B cell (primary cell): ENCODE data around the gene DENND2C. TPM values are rescaled to one million over a fixed set of nuclear protein-coding genes. Genes with fewer than 3 reads are reported as not detected.

Source experiments
- ATAC-seq: fragments of 200-7000 bp; cut with Tn5 transposase; one replicate; pipeline ENCODE4 v1.10.0; 2021; ENCODE audit warnings: low read depth, mild to moderate bottlenecking, moderate number of reproducible peaks, moderate library complexity
- CTCF ChIA-PET: fragments of 350-600 bp; sonication (Branson Sonifier 250); formaldehyde crosslinking; loops from one replicate; lab custom pipeline; 2021; ENCODE audit warnings: antibody characterized with exemption, inconsistent platforms; lab: Charles Lee
- POLR2A ChIA-PET: fragments of 350-600 bp; sonication (Branson Sonifier 250); formaldehyde crosslinking; loops from one replicate; lab custom pipeline; 2021; ENCODE audit warnings: antibody characterized with exemption; lab: Charles Lee
- DNase-seq: peaks from one replicate; pipeline ENCODE4 v3.0.0; 2013
- H2AFZ ChIP-seq: 2 replicates; pipeline ENCODE4 v1.6.1; 2012; ENCODE audit warnings: mild to moderate bottlenecking, low read depth, low read length; ENCODE audit not compliant: insufficient read depth, poor library complexity, severe bottlenecking
- H3K27ac ChIP-seq, 2 donors: 1 replicate in 1 of 2; 2 replicates in 1 of 2; pipeline ENCODE4 v1.5.1; 2012 to 2013; ENCODE audit warnings: low read length in 2 of 2, mild to moderate bottlenecking in 2 of 2, moderate library complexity in 1 of 2
- H3K27me3 ChIP-seq, 4 experiments: fragments of 200-600 bp in 1 of 4; sonication (generic) in 1 of 4; replicated peaks in 1 of 4; 1 replicate in 2 of 4; 2 replicates in 2 of 4; pipeline versions ENCODE4 v1.6.1 to v1.7.0; 2013 to 2016; ENCODE audit warnings: low read length in 3 of 4, mild to moderate bottlenecking in 2 of 4, mixed read lengths in 1 of 4, moderate library complexity in 1 of 4; ENCODE audit not compliant: insufficient read depth in 4 of 4, control insufficient read depth in 3 of 4; ENCODE audit errors: control extremely low read depth in 1 of 4
- H3K36me3 ChIP-seq, 2 experiments: replicated peaks in 1 of 2; 1 replicate in 1 of 2; 2 replicates in 1 of 2; pipeline versions ENCODE4 v1.6.1 to v1.7.1; 2013; ENCODE audit warnings: low read length in 1 of 2; ENCODE audit not compliant: insufficient read depth in 2 of 2, control insufficient read depth in 1 of 2; ENCODE audit errors: control extremely low read depth in 1 of 2, extremely low read depth in 1 of 2
- H3K4me1 ChIP-seq, 2 donors: fragments of 200-600 bp in 1 of 2; sonication (generic) in 1 of 2; 1 replicate in 1 of 2; 2 replicates in 1 of 2; pipeline versions ENCODE4 v1.5.1 to v1.6.1; 2013 to 2017; ENCODE audit warnings: low read length in 2 of 2; ENCODE audit not compliant: control insufficient read depth in 2 of 2, insufficient read depth in 2 of 2
- H3K4me2 ChIP-seq: replicated peaks from 2 replicates; pipeline ENCODE3; 2012; ENCODE audit warnings: mild to moderate bottlenecking, low read depth, low read length; ENCODE audit not compliant: poor library complexity, severe bottlenecking
- H3K4me3 ChIP-seq, 5 experiments: fragments of 200-600 bp in 1 of 5; sonication (generic) in 1 of 5; 1 replicate in 3 of 5; 2 replicates in 2 of 5; pipeline versions ENCODE4 v1.5.1 to v1.7.0; 2011 to 2016; ENCODE audit warnings: low read length in 4 of 5, mild to moderate bottlenecking in 4 of 5, low read depth in 2 of 5, control low read depth in 1 of 5, moderate library complexity in 1 of 5; ENCODE audit not compliant: insufficient read depth in 1 of 5; ENCODE audit errors: control extremely low read depth in 1 of 5, extremely low read depth in 1 of 5
- H3K79me2 ChIP-seq: fragments of 200-600 bp; sonication (generic); one replicate; pipeline ENCODE4 v1.6.0; 2016; ENCODE audit warnings: low read length; ENCODE audit not compliant: control insufficient read depth, insufficient read depth
- H3K9ac ChIP-seq: fragments of 200-600 bp; sonication (generic); 2 replicates; pipeline ENCODE4 v1.6.1; 2017; ENCODE audit warnings: mild to moderate bottlenecking, low read length, moderate library complexity
- H3K9me3 ChIP-seq, 3 donors: one replicate each; pipeline versions ENCODE4 v1.6.1 to v1.7.1; 2013; ENCODE audit warnings: low read length in 2 of 3; ENCODE audit not compliant: control insufficient read depth in 2 of 3, insufficient read depth in 1 of 3; ENCODE audit errors: control extremely low read depth in 1 of 3
- H4K20me1 ChIP-seq: 2 replicates; pipeline ENCODE4 v1.6.0; 2012; ENCODE audit warnings: mild to moderate bottlenecking, low read length; ENCODE audit not compliant: insufficient read depth, control insufficient read depth, poor library complexity, severe bottlenecking
- H3K27ac Mint-ChIP-seq: one replicate; pipeline ENCODE4 v1.8.0; 2021; ENCODE audit warnings: mixed read lengths
- H3K27me3 Mint-ChIP-seq: one replicate; pipeline ENCODE4 v1.8.0; 2021; ENCODE audit warnings: mixed read lengths
- H3K4me1 Mint-ChIP-seq: one replicate; pipeline ENCODE4 v1.8.0; 2021; ENCODE audit warnings: mixed read lengths
- H3K4me3 Mint-ChIP-seq: one replicate; pipeline ENCODE4 v1.8.0; 2021; ENCODE audit warnings: mixed read lengths
- H3K9me3 Mint-ChIP-seq: one replicate; pipeline ENCODE4 v1.8.0; 2022; ENCODE audit warnings: mixed read lengths; ENCODE audit not compliant: insufficient read depth
- CTCF ChIP-seq: fragments of 200-600 bp; IDR thresholded peaks from one replicate; pipeline ENCODE4 v1.8.0; 2022; ENCODE audit warnings: antibody characterized with exemption, mild to moderate bottlenecking
- EZH2 ChIP-seq: IDR thresholded peaks from 2 replicates; pipeline ENCODE4 v1.6.1; 2012; ENCODE audit warnings: borderline replicate concordance, low read depth, mild to moderate bottlenecking, moderate library complexity, low read length; ENCODE audit not compliant: insufficient read depth, poor library complexity, severe bottlenecking
- WGBS: methylation state at CpG from one replicate; pipeline ENCODE4 v1.1.5; 2013; ENCODE audit warnings: missing lambda C conversion rate; ENCODE audit not compliant: insufficient coverage; 5-methylcytosine and 5-hydroxymethylcytosine counted together
- intact Hi-C: fragments of 100-400 bp; cut with micrococcal nuclease; formaldehyde crosslinking; loops from one replicate; pipeline ENCODE4 v1.10.0; 2022
- polyA plus RNA-seq: library from polyadenylated mRNA; depleted of rRNA; stranded (reverse); fragments of >200 nt; gene quantifications from 2 replicates; pipeline ENCODE4 v1.2.3, GENCODE V29; 2012
- total RNA-seq, 2 donors: library from RNA; stranded (reverse); fragments of 120-200 nt in 1 of 2; gene quantifications; 1 replicate in 1 of 2; 2 replicates in 1 of 2; pipeline versions ENCODE4 v1.2.3 to v1.2.4, GENCODE V29; 2013 to 2022

The DENND2C gene
- total and polyA plus RNA-seq, 2 donors (not counting 1 experiment from before 2014, with no cell fraction given): 0.18 to 0.76 TPM

GRCh38 chr1:114545315-114545714 lies 124.5 kb downstream of the DENND2C start:
- TF ChIP-seq CTCF: no peak
- no peak for TF ChIP-seq EZH2
- intact Hi-C loops: no loop called here
- Histone ChIP-seq H3K79me2 (no peaks in the 10 kb centered on the region), H3K27ac (no peak overlapping the region), H3K4me1 (no peaks in the 10 kb centered on the region), H3K9me3 (no peaks in the 10 kb centered on the region), H3K4me3 (no peak overlapping the region), H4K20me1 (no peaks in the 10 kb centered on the region), H3K9ac (no peak overlapping the region), H2AFZ (no peak overlapping the region), H3K36me3 (no peaks in the 10 kb centered on the region), H3K4me2 (no peak overlapping the region), H3K27me3 (no peaks in the 10 kb centered on the region)
- WGBS: no CpG with 5 or more reads among the region's 1 CpG
- ChIA-PET POLR2A (no interaction called here), CTCF (no interaction called here)
- H3K4me3 Mint-ChIP-seq: no peak overlapping the region
- H3K9me3 Mint-ChIP-seq: no peaks in the 10 kb centered on the region
- ATAC-seq: no peak
- no peak for DNase-seq
- H3K27me3 Mint-ChIP-seq: peaks cover 2% of the 10 kb centered on the region
- H3K4me1 Mint-ChIP-seq: no peaks in the 10 kb centered on the region
- H3K27ac Mint-ChIP-seq: no peak overlapping the region

GRCh38 chr1:114540821-114541220 lies 129.0 kb downstream of the DENND2C start:
- Histone ChIP-seq H3K9me3 (no peaks in the 10 kb centered on the region), H3K4me2 (no peak overlapping the region), H2AFZ (no peak overlapping the region), H3K79me2 (no peaks in the 10 kb centered on the region), H3K9ac (no peak overlapping the region), H3K27ac (no peak overlapping the region), H3K4me3 (no peak overlapping the region), H3K27me3 (peaks cover 0 to 3% (median 0%) of the 10 kb centered on the region in 4 experiments), H3K4me1 (no peaks in the 10 kb centered on the region), H4K20me1 (no peaks in the 10 kb centered on the region), H3K36me3 (no peaks in the 10 kb centered on the region)
- ATAC-seq (no peak), DNase-seq (no peak)
- 100% methylated on average over 3 of the region's 6 CpGs for WGBS
- POLR2A ChIA-PET: no interaction called here
- Mint-ChIP-seq H3K4me1 (no peaks in the 10 kb centered on the region), H3K27me3 (peaks cover 2% of the 10 kb centered on the region), H3K4me3 (no peak overlapping the region), H3K27ac (no peak overlapping the region), H3K9me3 (no peaks in the 10 kb centered on the region)
- intact Hi-C loops: no loop called here
- CTCF ChIA-PET: no interaction called here
- TF ChIP-seq EZH2 (no peak), CTCF (no peak)
